Measurements from ENCODE around the gene TPSD1. TPM values are rescaled to one million over a fixed set of nuclear protein-coding genes. Genes with fewer than 3 reads are reported as not detected.

The TPSD1 gene
- total and polyA plus RNA-seq, 2 donors (not counting 3 experiments of a cell fraction or from before 2014, with no cell fraction given): not detected

GRCh38 chr16:1279081-1279944, 23.4 kb downstream of the TPSD1 start:
- H3K4me3 ChIP-seq (replicated peaks in 1 of 3; ENCODE audit: insufficient read depth in 1 of 3, low read depth in 1 of 3, low read length in 3 of 3): no peak overlapping the region
- H3K9me1 ChIP-seq (replicated peaks; ENCODE audit: control insufficient read depth, extremely low read depth, insufficient read depth, low read length): no peaks in the 10 kb centered on the region
- intact Hi-C loops (cut with micrococcal nuclease) (no loop called here), dilution Hi-C loops (cut with MboI; ENCODE audit: extremely low pct_ligation_motif_present, low sequenced_read_pairs) (no loop called here)
- no peaks in the 10 kb centered on the region for H4K20me1 ChIP-seq (replicated peaks; ENCODE audit: control insufficient read depth, extremely low read depth, insufficient read depth, low read length)
- H3K79me2 ChIP-seq (ENCODE audit: control insufficient read depth, insufficient read depth, low read length): no peaks in the 10 kb centered on the region
- no peak overlapping the region for H3K9ac ChIP-seq (replicated peaks; ENCODE audit: extremely low read depth, insufficient read depth, low read length)
- no peaks in the 10 kb centered on the region for H3K9me3 ChIP-seq (replicated peaks; ENCODE audit: control insufficient read depth, insufficient read depth, low read length)
- no peak overlapping the region for H3K4me2 ChIP-seq (ENCODE audit: insufficient read depth, low read length)
- no peak overlapping the region for H2AFZ ChIP-seq (ENCODE audit: low read depth, low read length)
- no peak for TF ChIP-seq GATA2 (IDR thresholded peaks at IDR 0.05; ENCODE audit: insufficient read depth, insufficient read length, low read depth, low read length)
- no peak for TF ChIP-seq MYC (IDR thresholded peaks at IDR 0.05; ENCODE audit: low read depth, low read length)
- no peak for TF ChIP-seq POLR2A (IDR thresholded peaks at IDR 0.05; ENCODE audit: low read depth, low read length)
- TF ChIP-seq CTCF (IDR thresholded peaks at IDR 0.05; ENCODE audit: extremely low read depth in 1 of 2, insufficient read depth in 1 of 2, low read depth in 1 of 2, low read length in 2 of 2): no peak
- H3K27ac ChIP-seq (ENCODE audit: insufficient read depth, low read depth, low read length): no peak overlapping the region
- H3K4me1 ChIP-seq (ENCODE audit: control insufficient read depth, extremely low read depth, insufficient read depth, low read length): no peaks in the 10 kb centered on the region
- DNase-seq (ENCODE audit: low read depth, low spot score) (no peak), FAIRE-seq (no peak)
- no TSS peak for BruUV-seq (replicated peaks)
- H3K36me3 ChIP-seq (ENCODE audit: control insufficient read depth in 2 of 2, extremely low read depth in 1 of 2, insufficient read depth in 2 of 2, low read length in 2 of 2): no peaks in the 10 kb centered on the region
- H3K27me3 ChIP-seq (ENCODE audit: control insufficient read depth in 2 of 2, insufficient read depth in 2 of 2, low read length in 2 of 2): no peaks in the 10 kb centered on the region
- ChIA-PET POLR2A (no interaction called here), CTCF (interaction anchor here (1.0 kb wide), 1 partner anchor 22 kb away, joined by 3 read pairs; no protein-coding TSS in a partner anchor)

Measured in endothelial cell of umbilical vein (primary cell).